22Rv1 (cell line): ENCODE data around the gene TOPAZ1.

Experiments
- CTCF ChIP-seq: fragments of 450-650 bp; IDR thresholded peaks from 2 replicates; pipeline ENCODE4 v1.5.1; 2017; ENCODE audit warnings: mild to moderate bottlenecking
- ZFX ChIP-seq: fragments of 450-650 bp; IDR thresholded peaks from 2 replicates; pipeline ENCODE4 v1.6.1; 2017; ENCODE audit warnings: antibody characterized with exemption, borderline replicate concordance

- no peak for TF ChIP-seq CTCF
- TF ChIP-seq ZFX: no peak
Measured at GRCh38 chr3:44228900-44229299, 12.8 kb upstream of the TOPAZ1 start.
